ENCODE measurements around the gene SNAPC4. TPM values are rescaled to one million over a fixed set of nuclear protein-coding genes. Genes with fewer than 3 reads are reported as not detected.

The SNAPC4 gene
- total RNA-seq, 1 experiment from 2014 or later, result 29.7 TPM

DNA sequence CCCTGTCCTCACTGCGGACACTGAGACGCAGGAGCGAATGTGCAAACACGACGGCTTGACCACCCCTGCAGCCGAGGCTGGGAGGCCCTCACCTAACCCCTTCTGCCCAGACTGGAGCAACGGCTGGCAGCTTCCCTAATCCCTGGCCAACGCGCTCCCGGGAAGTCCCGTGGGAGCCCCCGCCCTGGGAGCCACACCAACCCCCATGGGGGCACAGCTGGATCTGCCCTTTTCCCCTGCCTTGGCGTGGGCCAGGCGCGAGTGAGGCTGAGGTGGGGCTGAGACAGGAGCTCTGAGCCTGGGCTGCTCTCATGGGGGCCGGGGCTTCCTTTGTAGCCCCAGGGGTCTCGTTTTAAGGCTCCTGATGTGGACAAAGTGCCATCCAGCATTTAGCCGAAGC is 31.8 kb downstream of the SNAPC4 start:
- H4K20me1 ChIP-seq (ENCODE audit: control insufficient read depth, insufficient read depth, insufficient read length), result no peaks in the 10 kb centered on the region

More for the DNA sequence above, 31.8 kb downstream of the SNAPC4 start:
- H3K23ac ChIP-seq (ENCODE audit: insufficient read length, low read depth, low read length), result no peak overlapping the region
- H3K4me1 ChIP-seq (ENCODE audit: insufficient read depth, low read length), result no peaks in the 10 kb centered on the region
- peaks cover 0 to 5% of the 10 kb centered on the region in 2 experiments; a peak in 1 of 4 replicates for H3K4me1 Mint-ChIP-seq
- H3K4ac ChIP-seq (ENCODE audit: low read depth, low read length), result no peak overlapping the region
- no peak overlapping the region for H4K5ac ChIP-seq (ENCODE audit: insufficient read length, low read depth, low read length)
- H3K27ac ChIP-seq (ENCODE audit: insufficient read length, low read depth, low read length), result no peak overlapping the region
- H3K23me2 ChIP-seq (ENCODE audit: insufficient read length, low read depth, low read length, poor library complexity, severe bottlenecking), result no peaks in the 10 kb centered on the region
- no peak overlapping the region for H2AFZ ChIP-seq (ENCODE audit: low read length)
- H3K4me2 ChIP-seq (ENCODE audit: insufficient read depth, insufficient read length, low read length), result no peak overlapping the region
- H3K9me3 ChIP-seq (ENCODE audit: control insufficient read depth, low read depth, low read length), result no peaks in the 10 kb centered on the region
- H3K27me3 Mint-ChIP-seq (ENCODE audit: low read depth), result peaks cover 1% of the 10 kb centered on the region; the same call in 1 of the 2 replicates
- no peaks in the 10 kb centered on the region for H3K79me2 ChIP-seq (ENCODE audit: insufficient read depth, low read length)
- TF ChIP-seq, protein P1, sequence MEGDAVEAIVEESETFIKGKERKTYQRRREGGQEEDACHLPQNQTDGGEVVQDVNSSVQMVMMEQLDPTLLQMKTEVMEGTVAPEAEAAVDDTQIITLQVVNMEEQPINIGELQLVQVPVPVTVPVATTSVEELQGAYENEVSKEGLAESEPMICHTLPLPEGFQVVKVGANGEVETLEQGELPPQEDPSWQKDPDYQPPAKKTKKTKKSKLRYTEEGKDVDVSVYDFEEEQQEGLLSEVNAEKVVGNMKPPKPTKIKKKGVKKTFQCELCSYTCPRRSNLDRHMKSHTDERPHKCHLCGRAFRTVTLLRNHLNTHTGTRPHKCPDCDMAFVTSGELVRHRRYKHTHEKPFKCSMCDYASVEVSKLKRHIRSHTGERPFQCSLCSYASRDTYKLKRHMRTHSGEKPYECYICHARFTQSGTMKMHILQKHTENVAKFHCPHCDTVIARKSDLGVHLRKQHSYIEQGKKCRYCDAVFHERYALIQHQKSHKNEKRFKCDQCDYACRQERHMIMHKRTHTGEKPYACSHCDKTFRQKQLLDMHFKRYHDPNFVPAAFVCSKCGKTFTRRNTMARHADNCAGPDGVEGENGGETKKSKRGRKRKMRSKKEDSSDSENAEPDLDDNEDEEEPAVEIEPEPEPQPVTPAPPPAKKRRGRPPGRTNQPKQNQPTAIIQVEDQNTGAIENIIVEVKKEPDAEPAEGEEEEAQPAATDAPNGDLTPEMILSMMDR (conservative IDR thresholded peaks at IDR 0.05), result no peak
- no peak for DNase-seq
- no peak overlapping the region for H4K91ac ChIP-seq (ENCODE audit: insufficient read length, low read depth, low read length)
- no peaks in the 10 kb centered on the region for H3K79me1 ChIP-seq (ENCODE audit: insufficient read depth, low read depth, low read length, poor library complexity, severe bottlenecking)
- no peak overlapping the region for H3K14ac ChIP-seq (ENCODE audit: insufficient read depth, low read length)
- no peak overlapping the region for H3K9ac ChIP-seq (ENCODE audit: extremely low read depth, insufficient read length, low read length)
- H2BK120ac ChIP-seq (ENCODE audit: low read depth, low read length, poor library complexity, severe bottlenecking), result no peak overlapping the region
- H2BK5ac ChIP-seq (ENCODE audit: insufficient read length, low read length), result no peak overlapping the region
- H2BK12ac ChIP-seq (ENCODE audit: insufficient read length, low read depth, low read length), result no peak overlapping the region
- no peak overlapping the region for H4K8ac ChIP-seq (replicated peaks; ENCODE audit: insufficient read length, low read depth, low read length)
- no peak overlapping the region; a peak in 1 of 5 replicates for H3K4me3 Mint-ChIP-seq
- no peak overlapping the region for H2BK15ac ChIP-seq (ENCODE audit: low read depth, low read length)
- H3K36me3 Mint-ChIP-seq (ENCODE audit: insufficient read depth in 1 of 3, low read depth in 3 of 3), result peaks cover 0 to 4% (median 0%) of the 10 kb centered on the region in 3 experiments; a peak in 2 of 7 replicates
- no CpG with 5 or more reads among the region's 18 CpGs for WGBS (ENCODE audit: extremely low coverage, insufficient read length, low lambda C conversion rate)
- H3K9me3 Mint-ChIP-seq, result no peaks in the 10 kb centered on the region
- no peak overlapping the region for H3K56ac ChIP-seq (ENCODE audit: insufficient read length, low read depth, low read length)
- peak overlapping the region in 1 of 3 experiments; percentile 72; a peak in 2 of 7 replicates for H3K27ac Mint-ChIP-seq
- H3T11ph ChIP-seq (ENCODE audit: low read length), result no peak overlapping the region
- no peak overlapping the region for H3K18ac ChIP-seq (ENCODE audit: insufficient read length, low read depth, low read length)
- no peaks in the 10 kb centered on the region for H3K27me3 ChIP-seq (ENCODE audit: insufficient read depth, low read length)
- no peak overlapping the region for H2BK20ac ChIP-seq (ENCODE audit: low read depth, low read length, poor library complexity, severe bottlenecking)
- H2AK5ac ChIP-seq (ENCODE audit: insufficient read length, low read length), result no peak overlapping the region
